KOPT-K1 (cell line): ENCODE results near the gene GNAS.

ENCODE experiments used
- H3K27ac ChIP-seq: fragments of 200-600 bp; sonication (generic); 2 replicates; pipeline ENCODE4 v1.5.1; 2016; ENCODE audit warnings: antibody characterized with exemption, mild to moderate bottlenecking, low read depth, low read length; ENCODE audit not compliant: poor library complexity, severe bottlenecking
- H3K36me3 ChIP-seq: fragments of 200-600 bp; sonication (generic); 2 replicates; pipeline ENCODE4 v1.5.1; 2017; ENCODE audit warnings: antibody characterized with exemption, mild to moderate bottlenecking, low read length, moderate library complexity; ENCODE audit not compliant: insufficient read depth
- H3K9me3 ChIP-seq: fragments of 200-600 bp; sonication (generic); 2 replicates; pipeline ENCODE4 v1.5.1; 2017; ENCODE audit warnings: antibody characterized with exemption, low read length, mild to moderate bottlenecking; ENCODE audit not compliant: insufficient read depth, poor library complexity, severe bottlenecking

Gene GNAS

GRCh38 chr20:58891086-58891717 lies 38.7 kb downstream of the GNAS start:
- Histone ChIP-seq H3K27ac (peak overlapping the region; percentile 98), H3K36me3 (peaks cover 10% of the 10 kb centered on the region), H3K9me3 (no peaks in the 10 kb centered on the region)

- Histone ChIP-seq H3K27ac (peak overlapping the region; percentile 98), H3K36me3 (peaks cover 15% of the 10 kb centered on the region), H3K9me3 (no peaks in the 10 kb centered on the region)
These were observed 39.2 kb downstream of the GNAS start for GRCh38 chr20:58891718-58892140.

- Histone ChIP-seq H3K27ac (peak overlapping the region; percentile 98), H3K36me3 (peaks cover 21% of the 10 kb centered on the region), H3K9me3 (no peaks in the 10 kb centered on the region)
These were observed 39.8 kb downstream of the GNAS start for GRCh38 chr20:58892141-58892931.

GRCh38 chr20:58892932-58893224 lies 40.4 kb downstream of the GNAS start:
- Histone ChIP-seq H3K36me3 (peaks cover 26% of the 10 kb centered on the region), H3K27ac (peak overlapping the region; percentile 98), H3K9me3 (no peaks in the 10 kb centered on the region)

GRCh38 chr20:58893355-58894120 lies 41.0 kb downstream of the GNAS start:
- Histone ChIP-seq H3K9me3 (no peaks in the 10 kb centered on the region), H3K27ac (peak overlapping the region; percentile 98), H3K36me3 (peaks cover 33% of the 10 kb centered on the region)

DNA sequence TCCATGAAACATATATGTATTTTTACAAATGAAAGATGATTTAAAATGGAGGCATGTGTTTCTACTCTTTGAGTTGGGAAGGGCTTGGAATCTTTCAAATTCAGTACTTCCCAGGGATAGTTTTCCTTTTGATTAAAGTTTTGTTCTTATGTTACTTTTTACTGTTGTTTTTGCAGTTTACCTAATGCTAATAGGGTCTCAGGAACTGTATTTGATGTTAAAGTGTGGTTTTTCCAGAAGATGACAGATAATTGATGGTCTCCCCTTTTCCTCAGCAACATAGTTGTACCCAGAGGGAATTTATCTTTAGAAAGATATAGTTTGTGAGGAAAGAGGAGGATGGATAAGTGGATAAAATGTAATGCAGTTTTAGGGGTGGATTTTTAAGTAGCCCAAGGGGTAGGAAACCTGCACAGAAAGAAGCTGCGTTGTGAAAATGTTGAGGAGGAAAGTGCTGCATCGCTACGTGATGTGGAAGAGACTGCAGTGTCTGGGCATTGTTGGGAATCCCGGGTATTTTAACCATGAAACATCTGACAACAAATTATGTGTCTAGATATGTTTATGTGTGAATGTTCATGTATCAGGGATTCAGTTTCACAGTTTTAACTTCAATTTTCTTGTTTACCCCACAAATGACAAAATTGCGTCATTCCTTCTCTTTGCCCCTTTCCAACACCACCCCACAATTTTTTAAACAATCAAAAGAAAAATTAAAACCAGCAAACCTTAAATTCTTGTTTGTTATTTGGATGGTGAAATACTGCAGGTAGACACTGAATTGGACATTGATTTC lies 42.3 kb downstream of the GNAS start:
- Histone ChIP-seq H3K27ac (no peak overlapping the region), H3K36me3 (peaks cover 46% of the 10 kb centered on the region), H3K9me3 (no peaks in the 10 kb centered on the region)

DNA sequence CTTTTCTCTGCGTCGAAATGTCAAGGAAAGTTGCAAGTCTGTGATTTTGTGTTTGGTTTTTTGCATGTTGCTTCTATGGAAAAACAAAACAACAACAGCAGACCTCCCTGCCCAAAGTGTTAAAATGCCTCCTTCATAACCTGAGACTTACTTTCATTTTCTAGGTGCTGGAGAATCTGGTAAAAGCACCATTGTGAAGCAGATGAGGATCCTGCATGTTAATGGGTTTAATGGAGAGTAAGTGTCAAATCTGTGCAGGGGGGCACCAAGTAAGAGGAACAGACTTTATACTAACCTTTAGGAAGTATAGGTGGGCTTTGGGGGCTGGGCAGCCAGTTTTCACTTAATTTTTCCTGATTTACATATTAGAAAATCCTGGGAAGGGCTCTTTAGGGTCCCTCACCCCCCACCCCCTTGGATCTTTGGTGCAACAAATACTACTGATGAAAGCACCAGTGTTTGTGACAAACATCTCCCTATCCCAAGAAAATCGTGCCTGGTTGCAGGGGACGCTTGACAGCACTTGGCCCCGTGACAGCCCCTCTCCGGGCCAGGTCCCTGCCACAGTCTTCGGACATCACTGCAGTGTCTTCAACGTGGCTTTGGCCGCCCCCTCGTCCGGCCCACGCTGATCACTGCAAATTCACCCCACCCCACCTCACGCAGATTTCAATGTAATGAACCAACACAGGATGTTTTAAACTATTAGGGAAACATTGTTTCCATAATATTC lies 43.1 kb downstream of the GNAS start:
- no peak overlapping the region for H3K27ac ChIP-seq
- no peaks in the 10 kb centered on the region for H3K9me3 ChIP-seq
- peaks cover 54% of the 10 kb centered on the region for H3K36me3 ChIP-seq

- Histone ChIP-seq H3K27ac (no peak overlapping the region), H3K36me3 (peaks cover 66% of the 10 kb centered on the region), H3K9me3 (no peaks in the 10 kb centered on the region)
These were observed 44.3 kb downstream of the GNAS start for GRCh38 chr20:58896820-58897219.

- H3K36me3 ChIP-seq, result peaks cover 73% of the 10 kb centered on the region
- H3K9me3 ChIP-seq, result no peaks in the 10 kb centered on the region
- H3K27ac ChIP-seq, result no peak overlapping the region
These were observed 45.0 kb downstream of the GNAS start for GRCh38 chr20:58897488-58897887.

GRCh38 chr20:58898629-58899408 lies 46.3 kb downstream of the GNAS start:
- Histone ChIP-seq H3K36me3 (peaks cover 86% of the 10 kb centered on the region), H3K9me3 (no peaks in the 10 kb centered on the region), H3K27ac (no peak overlapping the region)

DNA sequence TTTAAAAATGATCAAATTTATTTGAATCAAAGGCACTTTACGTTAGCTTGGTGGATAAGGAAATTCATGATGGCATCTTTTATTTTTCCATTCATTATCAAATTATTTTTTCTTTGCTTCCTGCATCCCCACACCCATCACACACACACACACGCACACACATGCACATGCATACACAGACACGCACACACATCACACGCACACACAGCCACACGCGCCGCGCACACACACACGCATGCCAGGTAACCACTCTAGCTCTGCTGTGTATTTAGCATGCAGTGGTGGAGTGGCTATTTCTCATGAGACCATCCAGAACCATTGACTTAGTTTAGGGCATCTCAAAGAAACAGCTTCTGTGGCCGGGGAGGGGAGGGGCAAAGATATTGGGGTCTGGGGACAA lies 47.0 kb downstream of the GNAS start:
- H3K27ac ChIP-seq, result no peak overlapping the region
- H3K9me3 ChIP-seq, result no peaks in the 10 kb centered on the region
- peaks cover 93% of the 10 kb centered on the region for H3K36me3 ChIP-seq

- Histone ChIP-seq H3K27ac (no peak overlapping the region), H3K9me3 (no peaks in the 10 kb centered on the region), H3K36me3 (peaks cover 100% of the 10 kb centered on the region)
These were observed 47.9 kb downstream of the GNAS start for GRCh38 chr20:58900397-58900796.

DNA sequence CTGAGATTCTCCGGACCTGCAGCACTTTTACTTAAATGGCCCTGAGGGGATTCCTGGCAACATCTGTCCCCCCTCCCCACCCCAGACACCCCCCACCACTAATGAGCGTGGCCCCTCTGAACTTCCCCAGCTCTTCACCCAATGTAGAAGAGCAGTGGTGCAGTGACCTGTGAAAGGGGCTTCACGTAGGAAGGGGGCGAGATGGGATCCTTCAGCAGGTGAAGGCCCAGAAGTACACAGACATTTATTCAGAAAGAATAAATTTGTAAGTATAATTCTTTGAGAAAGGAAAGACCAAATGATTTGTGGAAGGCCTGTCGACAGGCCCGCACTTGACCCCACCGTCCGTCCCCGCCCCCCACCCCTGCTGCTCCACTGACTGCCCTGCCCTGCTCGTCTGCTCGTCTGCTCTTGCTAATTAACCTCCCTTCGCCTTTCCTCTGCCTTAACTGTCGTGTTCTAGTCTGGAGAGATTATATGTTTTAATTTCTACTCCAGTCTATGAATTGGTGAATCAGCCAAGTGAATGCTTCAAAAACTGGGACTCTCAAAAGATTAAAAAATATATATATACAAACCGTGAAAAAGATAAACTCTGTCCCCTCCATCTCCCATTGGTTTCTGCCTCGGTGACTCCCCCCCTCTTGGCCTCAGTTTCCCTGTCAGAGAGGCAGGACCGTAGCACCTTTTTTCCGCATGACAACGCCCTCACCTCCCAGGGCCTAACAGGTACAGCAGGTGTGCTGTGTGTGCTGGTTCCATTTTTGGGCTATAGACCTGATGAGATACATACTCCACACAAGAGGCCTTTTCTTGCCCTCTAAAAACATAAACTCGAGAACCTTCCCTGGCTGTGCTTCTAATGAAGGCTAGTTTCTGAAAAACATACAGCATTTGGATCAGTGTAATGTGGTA lies 49.2 kb downstream of the GNAS start:
- H3K27ac ChIP-seq, result no peak overlapping the region
- no peaks in the 10 kb centered on the region for H3K9me3 ChIP-seq
- H3K36me3 ChIP-seq, result peaks cover 100% of the 10 kb centered on the region
